ENCODE data around the gene VAC14.
"Not testable (repeated sequence)": the region's sequence is repeated elsewhere in the genome, so short reads cannot be mapped to it uniquely, and the experiment has no call there.

The VAC14 gene

DNA sequence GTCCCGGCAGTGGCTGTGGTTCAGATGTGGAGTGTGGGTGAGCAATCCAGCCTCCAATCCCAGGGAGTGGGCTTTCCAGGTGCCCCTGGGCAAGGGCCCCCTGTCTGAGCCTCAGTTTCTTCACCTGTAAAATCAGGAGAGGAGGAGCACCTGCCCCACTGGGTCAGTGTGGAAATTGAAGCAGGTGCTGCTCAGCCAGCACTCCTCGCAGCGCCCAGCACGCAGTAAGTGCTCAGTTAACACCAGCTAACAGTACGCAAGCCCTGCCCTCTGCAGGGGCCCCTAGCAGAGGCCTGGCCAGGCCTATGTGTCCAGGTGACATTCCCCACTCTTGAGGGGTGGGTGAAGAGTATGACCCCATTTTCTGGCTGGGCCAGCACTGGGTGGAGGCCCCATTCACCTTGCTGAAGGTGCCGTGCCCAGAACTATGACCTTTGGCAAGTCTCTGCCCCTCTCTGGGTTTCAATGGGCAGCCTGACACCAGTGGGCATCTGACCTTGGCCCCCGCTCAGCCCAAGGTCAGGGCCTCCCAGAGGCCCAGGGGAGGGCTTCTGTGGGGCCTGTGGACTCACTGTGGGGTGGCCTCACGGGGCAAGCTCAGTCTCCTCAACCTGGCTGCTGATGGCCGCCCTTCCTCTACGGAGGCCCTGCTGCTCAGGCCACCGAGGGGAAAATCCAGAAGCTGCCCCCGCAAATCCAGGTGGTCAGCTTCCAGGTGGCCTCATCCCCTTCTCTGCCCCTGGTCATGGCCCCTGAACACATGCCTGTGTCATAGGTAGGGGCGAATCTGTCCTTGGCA lies 117.6 kb downstream of the VAC14 start:
- DNase-seq = no peak

DNA sequence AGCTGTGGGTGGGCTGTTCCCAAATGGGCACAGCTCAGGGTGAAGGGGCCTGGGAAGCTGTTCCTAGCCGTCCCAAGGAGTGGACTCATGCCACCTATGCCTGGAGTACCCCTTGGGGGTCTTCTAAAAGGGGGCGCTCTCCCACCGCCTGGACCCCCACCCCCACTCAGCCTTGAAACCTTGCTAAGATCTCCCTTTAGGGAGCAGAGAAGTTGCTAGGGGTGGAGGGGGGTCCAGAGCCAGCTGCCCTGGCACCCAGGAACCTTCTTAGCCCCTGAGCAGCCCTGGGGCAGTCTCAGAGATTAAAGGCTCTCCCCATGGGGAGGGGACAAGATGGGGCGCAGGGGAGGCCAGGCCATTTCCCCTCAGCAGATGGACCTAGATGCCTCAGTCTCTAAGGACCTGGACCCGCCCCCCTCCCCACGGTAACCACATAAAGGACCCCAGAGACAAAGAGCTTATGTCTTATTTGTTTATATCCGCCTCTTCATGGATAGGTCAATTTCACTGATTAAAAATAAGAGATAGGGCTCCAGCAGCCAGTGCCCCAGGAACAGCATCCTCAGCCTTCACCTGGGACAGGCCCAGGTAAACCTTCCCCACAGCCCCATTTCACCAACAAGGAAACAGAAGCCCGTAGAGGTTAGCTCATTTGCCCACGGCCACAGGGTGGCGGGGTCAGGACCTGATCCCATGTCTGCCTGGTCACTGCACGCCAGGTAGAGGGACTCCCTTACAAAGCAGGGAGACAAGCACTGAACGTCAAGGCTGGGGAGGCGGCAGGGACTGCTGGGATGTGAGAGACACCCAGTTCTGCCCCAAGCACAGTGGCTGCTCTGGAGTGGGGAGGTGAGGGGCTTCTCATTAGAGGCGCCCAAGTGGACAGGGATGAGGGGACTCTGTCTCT lies 118.5 kb downstream of the VAC14 start:
- DNase-seq = no peak

- peak in 54 of 56 donors; percentile 34 to 94 (median 80) for DNase-seq
Observed at GRCh38 chr16:70681382-70682238, 119.3 kb downstream of the VAC14 start.

DNA sequence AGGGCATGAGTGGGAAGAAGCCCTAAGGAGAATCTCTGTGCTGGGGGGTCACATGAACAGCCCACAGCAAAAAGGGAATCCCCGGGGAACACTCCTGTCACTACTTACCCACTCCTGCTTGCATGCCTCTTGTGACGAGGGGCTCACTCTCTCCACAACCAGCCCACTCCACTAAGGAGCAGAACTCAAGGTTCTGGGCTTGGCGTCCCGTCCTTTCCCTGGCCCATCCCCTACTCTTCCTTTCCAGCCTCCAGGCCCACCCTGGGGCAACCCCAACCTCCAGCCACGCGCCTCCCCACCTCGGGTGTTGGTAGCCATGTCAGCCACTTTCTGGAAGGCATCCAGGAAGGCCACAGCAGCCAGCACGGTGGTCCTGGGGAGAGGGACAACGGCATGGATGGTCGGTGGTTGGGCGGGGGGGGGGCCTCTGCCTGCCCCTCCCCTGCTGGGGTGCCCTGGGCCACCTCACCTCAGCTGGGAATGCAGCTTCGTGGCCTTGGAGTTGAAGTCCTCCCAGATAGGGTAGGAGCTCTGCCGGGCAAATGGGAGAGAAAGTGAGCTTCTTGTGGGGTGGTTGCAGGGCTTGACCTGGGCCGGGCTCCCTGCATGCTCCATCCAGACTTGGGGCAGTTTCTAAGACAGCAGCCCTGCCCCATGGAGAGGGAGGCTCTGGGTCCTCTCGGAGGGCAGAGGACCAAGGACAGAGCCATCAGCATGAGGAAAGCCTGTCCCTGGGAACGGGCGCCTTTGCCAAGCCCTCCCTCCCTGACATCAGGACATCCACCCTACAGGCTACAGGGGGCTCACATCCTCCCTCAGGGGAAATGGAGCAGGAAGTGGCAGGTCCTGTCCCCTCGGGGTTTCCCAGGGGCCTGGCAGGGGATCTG lies 120.2 kb downstream of the VAC14 start:
- no peak for DNase-seq

DNA sequence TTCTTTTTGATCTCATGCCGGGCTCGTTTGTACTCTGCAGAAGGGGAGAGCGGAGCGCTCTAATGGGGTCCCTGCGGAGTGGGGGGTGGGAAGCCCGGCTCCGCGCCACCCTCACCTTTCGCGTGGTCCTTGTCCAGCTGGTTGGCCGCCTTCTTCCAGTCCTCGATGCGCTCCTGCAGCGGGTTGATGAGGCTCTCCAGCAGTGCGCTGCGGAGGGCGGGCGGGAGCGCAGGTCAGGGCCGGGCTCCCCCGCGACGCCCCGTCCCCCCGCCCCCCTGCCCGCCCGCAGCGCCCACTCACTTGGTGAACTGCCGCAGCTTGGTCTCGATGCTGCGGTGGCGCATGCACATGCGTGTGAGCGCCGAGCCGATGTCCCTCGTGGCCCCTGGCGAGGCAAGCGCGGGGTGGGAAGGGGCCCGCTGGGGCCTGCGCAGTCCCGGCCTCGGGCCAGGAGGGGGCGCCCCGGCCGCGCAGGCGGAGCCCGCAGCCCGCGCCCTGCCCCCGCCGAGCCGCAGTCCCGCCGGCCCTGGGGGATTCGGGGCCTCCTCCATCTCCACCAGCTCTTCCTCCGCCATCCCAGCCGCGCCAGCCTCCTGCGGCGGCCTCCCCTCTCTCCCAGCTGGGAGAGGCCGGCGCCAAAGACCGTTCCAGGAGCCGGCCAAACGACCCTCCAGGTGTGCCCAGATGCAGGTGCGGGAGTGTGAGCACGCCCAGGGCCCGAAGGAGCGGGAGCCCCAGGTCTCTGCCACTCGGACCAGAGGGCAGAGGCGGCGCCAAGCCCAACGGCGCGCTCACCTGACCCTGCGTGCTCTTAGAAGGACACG lies 121.1 kb downstream of the VAC14 start:
- peak in 2 of 56 donors; percentile 27 to 49 for DNase-seq

GRCh38 chr16:70678898-70679670 lies 121.9 kb downstream of the VAC14 start:
- DNase-seq = no peak

GRCh38 chr16:70678121-70678897 lies 122.6 kb downstream of the VAC14 start:
- DNase-seq = no peak

GRCh38 chr16:70677499-70678120 lies 123.3 kb downstream of the VAC14 start:
- DNase-seq = no peak

DNA sequence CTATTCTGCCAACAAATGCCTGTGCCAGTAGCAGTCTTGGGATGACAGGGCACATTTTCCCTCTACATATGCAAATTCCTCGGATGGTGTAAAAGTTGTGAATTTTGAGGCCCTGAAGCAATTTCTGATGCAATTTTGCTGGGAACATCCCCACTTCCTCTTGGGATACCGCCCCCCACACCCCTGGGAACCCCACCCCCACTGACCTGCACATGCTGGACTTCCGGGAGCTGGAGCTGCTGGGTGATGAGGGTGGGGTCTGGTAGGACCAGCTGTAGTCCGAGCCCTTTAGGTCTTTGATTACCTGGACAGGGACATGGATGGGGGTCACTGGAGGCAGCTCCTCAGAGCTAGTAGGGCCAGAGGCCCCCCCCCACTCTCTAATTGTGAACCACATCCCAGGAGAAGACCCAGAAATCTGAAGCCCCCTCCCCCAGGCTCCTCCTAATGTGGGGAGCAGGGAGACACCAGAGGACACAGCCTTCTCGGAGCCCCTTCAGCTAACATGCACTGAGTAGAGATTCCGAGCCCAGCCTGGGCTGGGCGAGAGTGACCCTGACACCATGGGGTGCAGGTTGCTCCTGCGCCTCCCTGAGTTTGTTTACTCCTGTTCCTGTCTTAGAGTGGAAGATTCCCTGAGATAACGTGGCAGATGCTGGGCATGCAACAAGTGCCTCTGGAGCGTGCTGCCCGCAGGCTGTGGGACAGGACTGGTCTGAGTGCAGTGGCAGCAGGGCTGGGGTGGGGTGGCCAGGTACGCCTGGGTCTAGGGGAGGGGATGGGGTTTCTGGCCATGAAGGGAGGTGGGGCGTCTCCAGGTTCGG lies 124.1 kb downstream of the VAC14 start:
- DNase-seq = no peak

DNA sequence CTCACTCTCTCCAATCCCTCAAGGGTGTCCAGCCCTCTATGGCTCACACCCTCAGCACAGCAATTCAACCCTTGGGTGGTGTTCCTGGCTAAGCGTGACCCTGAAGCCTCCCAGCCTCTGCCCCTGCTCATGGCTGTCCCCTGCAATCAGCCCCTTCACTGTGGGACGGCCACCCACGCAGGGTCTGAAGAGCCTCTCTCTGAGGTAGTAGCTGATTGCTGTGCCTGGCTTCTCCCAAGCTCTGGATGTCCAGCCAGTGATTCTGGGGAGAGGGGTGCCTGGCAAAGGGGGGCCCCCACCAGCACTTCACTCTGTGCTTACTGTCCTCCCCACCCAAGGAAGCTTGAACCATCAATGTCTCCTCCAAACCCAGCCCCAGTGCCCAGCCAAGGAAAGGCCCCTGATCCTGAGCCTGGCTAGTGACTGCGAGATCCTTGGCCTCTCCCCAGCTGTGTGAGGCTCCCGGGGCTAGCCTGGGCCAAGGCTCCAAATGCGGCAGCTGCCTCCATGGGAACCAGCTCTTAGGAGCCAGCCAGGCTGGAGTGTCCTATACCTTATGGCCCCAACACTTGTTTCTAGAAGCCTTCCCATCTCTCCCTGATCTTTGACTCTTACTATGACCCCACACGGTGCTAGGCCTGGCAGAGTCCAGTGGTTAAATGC lies 125.0 kb downstream of the VAC14 start:
- DNase-seq = peak in 1 of 56 donors; percentile 44

GRCh38 chr16:70674221-70675014 lies 126.5 kb downstream of the VAC14 start:
- no peak for DNase-seq

GRCh38 chr16:70670938-70671337 lies 130.0 kb downstream of the VAC14 start:
- DNase-seq = not testable (repeated sequence)

GRCh38 chr16:70670175-70670574 lies 130.8 kb downstream of the VAC14 start:
- no peak for DNase-seq

DNA sequence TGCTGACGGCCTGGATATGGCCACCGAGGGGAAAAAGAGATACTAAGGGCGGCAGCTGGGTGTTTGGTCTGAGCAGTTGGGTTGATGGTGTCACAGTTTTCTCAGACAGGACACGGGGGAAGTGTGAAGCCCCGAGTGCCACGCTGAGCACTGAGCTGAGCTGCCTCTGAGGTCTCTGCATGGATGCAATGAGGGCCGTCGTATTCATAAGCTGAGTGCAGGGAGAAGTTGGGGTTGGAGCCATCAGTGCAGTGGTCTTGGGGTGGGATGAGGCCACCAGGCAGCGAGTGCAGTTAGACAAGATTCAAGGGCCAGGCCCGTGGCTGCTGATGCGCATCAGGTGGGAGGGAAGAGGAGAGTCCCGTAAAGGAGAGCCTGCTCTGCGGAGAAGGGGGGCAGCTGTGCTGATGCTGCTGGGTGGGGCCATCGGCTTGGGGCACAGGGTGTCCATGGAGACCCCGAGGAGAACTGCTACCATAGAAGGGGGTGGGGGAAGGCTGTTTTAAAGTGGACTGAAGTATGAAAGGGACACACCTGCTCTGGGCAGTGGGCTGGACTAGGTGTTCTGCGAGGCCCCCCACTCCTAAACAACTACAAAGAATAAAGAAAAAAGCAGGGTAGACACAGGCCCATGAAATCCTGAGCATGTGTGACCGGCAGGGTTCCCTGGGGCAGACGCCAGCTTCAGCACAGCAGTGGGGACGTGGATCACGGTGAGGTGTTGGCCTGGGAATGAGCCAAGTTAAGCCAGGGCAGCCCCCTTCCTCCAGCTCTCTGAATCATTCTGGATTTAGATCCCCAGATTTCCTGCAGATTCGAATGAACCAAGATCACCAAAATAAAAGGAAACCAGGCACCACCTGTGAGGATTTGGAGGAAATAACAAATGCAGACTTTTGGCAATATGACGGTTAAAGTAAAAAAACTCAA lies 134.9 kb downstream of the VAC14 start:
- no peak for DNase-seq
